ENCODE measurements around the gene TAC3.
"Not testable (repeated sequence)": the region's sequence is repeated elsewhere in the genome, so short reads cannot be mapped to it uniquely, and the experiment has no call there.

The TAC3 gene

DNA sequence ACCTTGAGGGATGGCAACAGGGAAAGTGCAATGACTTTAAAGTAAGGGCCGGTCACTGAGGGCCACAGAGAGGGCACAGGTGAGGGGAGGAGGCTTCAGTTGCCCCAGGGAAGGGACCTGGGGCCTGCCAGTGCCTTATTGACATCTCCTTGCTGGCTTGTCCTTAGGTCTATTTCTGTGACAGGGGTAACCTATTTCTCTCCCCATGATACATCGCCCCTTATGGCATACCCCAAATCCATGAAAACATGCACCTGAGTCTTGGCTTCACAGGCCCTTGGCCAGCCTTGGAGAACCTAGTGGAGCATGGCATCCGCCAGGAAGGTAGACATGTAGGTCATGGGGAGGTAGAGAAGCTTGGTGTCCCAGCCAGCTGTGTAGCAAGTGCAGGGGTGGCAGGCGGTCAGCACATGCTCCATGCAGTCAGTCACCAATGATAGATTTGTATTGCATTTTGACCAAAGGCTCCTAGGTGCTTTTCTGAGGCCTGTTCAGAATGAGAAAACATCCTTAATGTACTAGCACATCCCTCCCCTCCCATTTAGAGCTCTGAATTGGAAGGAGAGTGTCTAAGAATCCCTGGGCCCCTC lies 35.3 kb downstream of the TAC3 start:
- no peak for DNase-seq

DNA sequence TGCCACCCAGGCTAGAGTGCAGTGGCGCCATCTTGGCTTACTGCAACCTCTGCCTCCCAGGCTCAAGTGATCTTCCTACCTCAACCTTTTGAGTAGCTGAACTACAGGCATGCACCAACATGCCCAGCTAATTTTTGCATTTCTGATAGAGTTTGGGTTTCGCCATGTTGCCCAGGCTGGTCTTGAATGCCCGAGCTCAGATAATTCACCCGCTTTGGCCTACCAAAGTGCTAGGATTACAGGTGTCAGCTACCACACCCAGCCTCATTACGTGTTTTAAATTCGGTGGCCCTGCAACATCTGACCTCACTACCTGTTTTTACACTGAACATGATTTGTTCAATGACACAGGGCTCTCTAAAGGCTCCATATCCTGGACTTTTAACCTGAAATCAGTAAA lies 36.1 kb downstream of the TAC3 start:
- DNase-seq = no peak

DNA sequence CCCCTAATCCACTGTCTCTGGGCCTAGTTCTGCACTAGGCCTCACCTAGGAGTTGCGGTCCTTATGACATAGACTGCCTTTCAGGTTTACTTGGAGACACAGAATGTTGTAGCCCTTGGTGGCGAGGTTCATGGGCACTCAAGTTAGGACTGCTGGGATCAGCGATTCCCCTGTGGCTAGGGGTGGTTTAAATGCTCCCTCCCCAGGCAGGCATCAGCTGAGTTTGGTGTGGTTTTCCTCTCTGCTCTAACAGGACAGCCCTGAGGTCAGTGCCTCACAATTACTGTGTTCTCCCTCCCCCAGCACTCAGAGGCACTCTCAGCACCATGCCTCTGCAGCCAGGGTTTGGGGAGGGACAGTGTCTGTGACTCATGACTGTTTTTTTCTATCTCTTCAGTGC lies 36.7 kb downstream of the TAC3 start:
- no peak for DNase-seq

DNA sequence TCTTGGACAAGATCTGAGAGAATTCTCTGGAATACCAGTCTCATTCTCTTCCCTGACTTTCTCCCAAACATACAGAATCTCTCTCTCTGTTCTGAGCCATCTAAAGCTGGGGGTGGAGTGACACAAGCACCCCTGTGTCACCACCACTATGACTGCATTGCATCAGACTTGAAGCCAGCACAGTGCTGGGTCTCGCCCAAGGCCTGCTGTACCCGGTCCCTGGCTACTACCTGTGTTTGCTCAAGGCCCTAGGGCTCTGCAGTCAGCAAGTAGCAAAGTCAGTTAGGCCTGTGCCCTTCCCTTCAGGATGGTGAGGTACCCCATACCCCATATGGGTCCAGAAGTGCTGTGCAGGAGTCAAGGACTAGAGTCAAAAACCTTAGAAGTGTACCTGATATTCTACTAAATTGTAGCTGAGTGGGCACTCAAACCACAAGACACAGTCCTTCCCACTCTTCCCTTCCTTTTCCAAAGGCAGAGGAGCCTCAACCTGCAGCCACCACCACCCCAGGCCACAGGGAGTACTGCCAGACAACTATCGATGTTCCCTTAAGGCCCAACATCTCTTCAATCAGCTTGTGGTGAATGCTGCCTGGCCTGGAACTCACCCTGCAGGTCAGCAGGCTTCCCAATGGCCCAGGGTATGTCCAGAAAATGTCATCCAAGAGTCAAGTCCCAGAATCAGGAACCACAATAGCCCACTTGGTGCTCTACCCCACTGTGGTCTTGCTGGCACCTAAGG lies 37.8 kb downstream of the TAC3 start:
- DNase-seq = no peak

DNA sequence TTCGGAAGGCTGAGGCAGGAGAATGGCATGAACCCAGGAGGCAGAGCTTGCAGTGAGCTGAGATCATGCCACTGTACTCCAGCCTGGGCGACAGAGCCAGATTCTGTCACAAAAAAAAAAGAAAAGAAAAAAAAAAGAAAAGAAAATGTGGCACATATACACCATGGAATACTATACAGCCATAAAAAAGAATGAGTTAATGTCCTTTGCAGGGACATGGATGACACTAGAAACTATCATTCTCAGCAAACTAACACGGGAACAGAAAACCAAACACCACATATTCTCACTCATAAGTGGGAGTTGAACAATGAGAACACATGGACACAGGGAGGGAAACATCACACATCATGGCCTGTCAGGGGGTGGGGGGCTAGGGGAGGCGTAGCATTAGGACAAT lies 39.0 kb downstream of the TAC3 start:
- not testable (repeated sequence) for DNase-seq

DNA sequence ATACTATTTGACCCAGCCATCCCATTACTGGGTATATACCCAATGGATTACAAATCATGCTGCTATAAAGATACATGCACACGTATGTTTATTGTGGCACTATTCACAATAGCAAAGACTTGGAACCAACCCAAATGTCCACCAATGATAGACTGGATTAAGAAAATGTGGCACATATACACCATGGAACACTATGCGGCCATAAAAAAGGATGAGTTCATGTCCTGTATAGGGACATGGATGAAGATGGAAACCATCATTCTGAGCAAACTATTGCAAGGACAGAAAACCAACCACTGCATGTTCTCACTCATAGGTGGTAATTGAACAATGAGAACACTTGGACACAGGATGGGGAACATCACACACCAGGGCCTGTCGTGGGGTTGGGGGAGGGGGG lies 42.1 kb downstream of the TAC3 start:
- DNase-seq = not testable (repeated sequence)

DNA sequence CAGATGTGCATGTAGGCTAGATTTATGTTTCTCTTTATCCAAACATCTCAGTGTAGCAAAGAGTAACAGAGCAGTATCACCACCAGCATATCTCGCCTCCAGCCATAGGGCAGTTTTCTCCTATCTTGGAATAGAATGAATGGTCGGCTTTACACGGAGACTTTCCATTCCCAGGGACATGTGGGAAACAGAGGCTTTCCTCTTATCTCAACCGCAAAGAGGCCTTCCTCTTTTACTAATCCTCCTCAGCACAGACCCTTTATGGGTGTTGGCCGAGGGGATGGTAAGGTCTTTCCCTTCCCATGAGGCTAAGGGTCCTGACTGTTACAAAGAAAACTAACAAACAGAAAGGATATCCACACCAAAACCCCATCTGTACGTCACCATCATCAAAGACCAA lies 47.4 kb downstream of the TAC3 start:
- DNase-seq = not testable (repeated sequence)

DNA sequence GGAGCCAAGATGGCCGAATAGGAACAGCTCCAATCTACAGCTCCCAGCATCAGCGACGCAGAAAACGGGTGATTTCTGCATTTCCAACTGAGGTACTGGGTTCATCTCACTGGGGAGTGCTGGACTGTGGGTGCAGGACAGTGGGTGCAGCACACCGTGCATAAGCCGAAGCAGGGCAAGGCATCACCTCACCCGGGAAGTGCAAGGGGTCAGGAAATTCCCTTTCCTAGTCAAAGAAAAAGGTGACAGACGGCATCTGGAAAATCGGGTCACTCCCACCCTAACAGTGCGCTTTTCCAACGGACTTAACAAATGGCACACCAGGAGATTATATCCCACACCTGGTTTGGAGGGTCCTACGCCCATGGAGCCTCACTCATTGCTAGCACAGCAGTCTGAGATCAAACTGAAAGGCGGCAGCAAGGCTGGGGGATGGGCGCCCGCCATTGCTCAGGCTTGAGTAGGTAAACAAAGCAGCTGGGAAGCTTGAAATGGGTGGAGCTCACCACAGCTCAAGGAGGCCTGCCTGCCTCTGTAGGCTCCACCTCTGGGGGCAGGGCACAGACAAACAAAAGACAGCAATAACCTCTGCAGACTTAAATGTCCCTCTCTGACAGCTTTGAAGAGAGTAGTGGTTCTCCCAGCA lies 50.2 kb downstream of the TAC3 start:
- not testable (repeated sequence) for DNase-seq

DNA sequence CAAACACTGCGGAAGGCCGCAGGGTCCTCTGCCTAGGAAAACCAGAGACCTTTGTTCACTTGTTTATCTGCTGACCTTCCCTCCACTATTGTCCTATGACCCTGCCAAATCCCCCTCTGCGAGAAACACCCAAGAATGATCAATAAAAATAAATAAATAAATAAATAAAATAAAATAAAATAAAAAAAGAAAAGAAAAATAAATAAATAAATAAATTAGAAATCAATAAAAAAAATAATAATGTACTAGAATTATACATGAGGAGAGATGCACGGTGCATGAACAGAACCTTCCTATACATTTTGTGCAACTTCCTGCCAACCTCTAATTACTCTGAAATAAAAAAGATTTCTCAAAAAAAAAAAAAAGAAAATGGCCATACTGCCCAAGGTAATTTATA lies 51.2 kb downstream of the TAC3 start:
- not testable (repeated sequence) for DNase-seq

DNA sequence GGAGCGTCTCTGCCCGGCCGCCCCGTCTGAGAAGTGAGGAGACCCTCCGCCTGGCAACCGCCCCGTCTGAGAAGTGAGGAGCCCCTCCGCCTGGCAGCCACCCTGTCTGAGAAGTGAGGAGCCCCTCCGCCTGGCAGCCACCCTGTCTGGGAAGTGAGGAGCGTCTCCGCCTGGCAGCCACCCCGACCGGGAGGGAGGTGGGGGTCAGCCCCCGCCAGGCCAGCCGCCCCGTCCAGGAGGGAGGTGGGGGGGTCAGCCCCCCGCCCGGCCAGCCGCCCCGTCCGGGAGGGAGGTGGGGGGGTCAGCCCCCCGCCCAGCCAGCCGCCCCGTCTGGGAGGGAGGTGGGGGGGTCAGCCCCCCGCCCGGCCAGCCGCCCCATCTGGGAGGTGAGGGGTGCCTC lies 52.8 kb downstream of the TAC3 start:
- not testable (repeated sequence) for DNase-seq

DNA sequence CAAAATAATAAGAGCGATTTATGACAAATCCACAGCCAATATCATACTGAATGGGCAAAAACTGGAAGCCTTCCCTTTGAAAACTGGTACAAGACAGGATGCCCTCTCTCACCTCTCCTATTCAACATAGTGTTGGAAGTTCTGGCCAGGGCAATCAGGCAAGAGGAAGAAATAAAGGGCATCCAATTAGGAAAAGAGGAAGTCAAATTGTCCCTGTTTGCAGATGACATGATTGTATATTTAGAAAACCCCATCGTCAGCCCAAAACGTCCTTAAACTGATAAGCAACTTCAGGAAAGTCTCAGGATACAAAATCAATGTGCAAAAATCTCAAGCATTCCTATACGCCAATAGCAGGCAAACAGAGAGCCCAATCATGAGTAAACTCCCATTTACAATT lies 54.1 kb downstream of the TAC3 start:
- DNase-seq = not testable (repeated sequence)

Measured in activated CD8-positive, alpha-beta memory T cell treated with anti-CD3 and anti-CD28 coated beads, Interleukin-2, amount 50 U/mL, for 48 hours (primary cell).